ENCODE measurements around the gene GPR135. TPM values are rescaled to one million over a fixed set of nuclear protein-coding genes. Genes with fewer than 3 reads are reported as not detected.
A peak's percentile ranks its signal among the peaks of the same experiment; 100 is the strongest.

GPR135 gene
- total and polyA plus RNA-seq, 5 donors from 2014 or later = 0.22 to 1.3 (median 0.35) TPM; not detected in 1

- no peak overlapping the region for H3K27ac ChIP-seq (ENCODE audit: insufficient read depth, low read length, poor library complexity, severe bottlenecking)
- H3K9me3 ChIP-seq (ENCODE audit: control insufficient read depth in 2 of 2, low read length in 2 of 2) = no peaks in the 10 kb centered on the region
- peak overlapping the region; percentile 90 for H3K4me3 ChIP-seq (ENCODE audit: low read depth, low read length)
- Mint-ChIP-seq H3K27me3 (peaks cover 4% of the 10 kb centered on the region), H3K9me3 (no peaks in the 10 kb centered on the region), H3K4me3 (peak overlapping the region; percentile 89 to 97 (median 96)), H3K27ac (peak overlapping the region; percentile 28 to 95 (median 94)), H3K36me3 (peaks cover 4% of the 10 kb centered on the region), H3K4me1 (peaks cover 22 to 69% (median 49%) of the 10 kb centered on the region in 4 donors)
- no peaks in the 10 kb centered on the region for H3K27me3 ChIP-seq (ENCODE audit: control insufficient read depth, insufficient read depth, low read length)
- no peak for ATAC-seq (ENCODE audit: low read depth in 2 of 2)
- peaks cover 5% of the 10 kb centered on the region for H3K36me3 ChIP-seq (ENCODE audit: control insufficient read depth, insufficient read depth, low read length)
- DNase-seq = peak in 1 of 3 donors; percentile 12
- H3K4me1 ChIP-seq (ENCODE audit: control insufficient read depth, insufficient read depth, low read length, poor library complexity, severe bottlenecking) = peaks cover 51% of the 10 kb centered on the region
Measured at GRCh38 chr14:59482541-59483331, 17.6 kb upstream of the GPR135 start.

GRCh38 chr14:59481871-59482540 lies 16.8 kb upstream of the GPR135 start:
- Histone ChIP-seq H3K9me3 (ENCODE audit: control insufficient read depth in 2 of 2, low read length in 2 of 2) (no peaks in the 10 kb centered on the region), H3K27ac (ENCODE audit: insufficient read depth, low read length, poor library complexity, severe bottlenecking) (no peak overlapping the region), H3K36me3 (ENCODE audit: control insufficient read depth, insufficient read depth, low read length) (peaks cover 2% of the 10 kb centered on the region), H3K27me3 (ENCODE audit: control insufficient read depth, insufficient read depth, low read length) (no peaks in the 10 kb centered on the region), H3K4me3 (ENCODE audit: low read depth, low read length) (peak overlapping the region; percentile 90), H3K4me1 (ENCODE audit: control insufficient read depth, insufficient read depth, low read length, poor library complexity, severe bottlenecking) (peaks cover 50% of the 10 kb centered on the region)
- H3K27ac Mint-ChIP-seq = peak overlapping the region in 2 of 3 donors; percentile 39 to 95
- H3K36me3 Mint-ChIP-seq = peaks cover 4% of the 10 kb centered on the region
- H3K27me3 Mint-ChIP-seq = peaks cover 4% of the 10 kb centered on the region
- peaks cover 22 to 69% (median 48%) of the 10 kb centered on the region in 4 donors for H3K4me1 Mint-ChIP-seq
- H3K9me3 Mint-ChIP-seq = no peaks in the 10 kb centered on the region
- no peak for DNase-seq
- peak overlapping the region; percentile 89 to 97 (median 96) for H3K4me3 Mint-ChIP-seq
- ATAC-seq (ENCODE audit: low read depth in 2 of 2) = no peak

GRCh38 chr14:59481407-59481806 lies 16.2 kb upstream of the GPR135 start:
- Histone ChIP-seq H3K27ac (ENCODE audit: insufficient read depth, low read length, poor library complexity, severe bottlenecking) (no peak overlapping the region), H3K4me3 (ENCODE audit: low read depth, low read length) (peak overlapping the region; percentile 4), H3K9me3 (ENCODE audit: control insufficient read depth in 2 of 2, low read length in 2 of 2) (no peaks in the 10 kb centered on the region), H3K27me3 (ENCODE audit: control insufficient read depth, insufficient read depth, low read length) (no peaks in the 10 kb centered on the region), H3K4me1 (ENCODE audit: control insufficient read depth, insufficient read depth, low read length, poor library complexity, severe bottlenecking) (peaks cover 44% of the 10 kb centered on the region), H3K36me3 (ENCODE audit: control insufficient read depth, insufficient read depth, low read length) (peaks cover 3% of the 10 kb centered on the region)
- peaks cover 4% of the 10 kb centered on the region for H3K36me3 Mint-ChIP-seq
- ATAC-seq (ENCODE audit: low read depth in 2 of 2) (no peak), DNase-seq (no peak)
- peaks cover 20 to 73% (median 53%) of the 10 kb centered on the region in 4 donors for H3K4me1 Mint-ChIP-seq
- peak overlapping the region in 2 of 3 donors; percentile 69 to 95 for H3K27ac Mint-ChIP-seq
- H3K27me3 Mint-ChIP-seq = peaks cover 4% of the 10 kb centered on the region
- H3K9me3 Mint-ChIP-seq = no peaks in the 10 kb centered on the region
- peak overlapping the region; percentile 13 to 89 (median 46) for H3K4me3 Mint-ChIP-seq

GRCh38 chr14:59480166-59480565 lies 15.0 kb upstream of the GPR135 start:
- Histone ChIP-seq H3K36me3 (ENCODE audit: control insufficient read depth, insufficient read depth, low read length) (peaks cover 11% of the 10 kb centered on the region), H3K4me3 (ENCODE audit: low read depth, low read length) (no peak overlapping the region), H3K27me3 (ENCODE audit: control insufficient read depth, insufficient read depth, low read length) (no peaks in the 10 kb centered on the region), H3K4me1 (ENCODE audit: control insufficient read depth, insufficient read depth, low read length, poor library complexity, severe bottlenecking) (peaks cover 32% of the 10 kb centered on the region), H3K9me3 (ENCODE audit: control insufficient read depth in 2 of 2, low read length in 2 of 2) (no peaks in the 10 kb centered on the region), H3K27ac (ENCODE audit: insufficient read depth, low read length, poor library complexity, severe bottlenecking) (no peak overlapping the region)
- Mint-ChIP-seq H3K4me3 (peak overlapping the region in 1 of 4 donors; percentile 51), H3K4me1 (peaks cover 17 to 64% (median 45%) of the 10 kb centered on the region in 4 donors), H3K9me3 (no peaks in the 10 kb centered on the region), H3K27me3 (peaks cover 4% of the 10 kb centered on the region), H3K36me3 (peaks cover 4% of the 10 kb centered on the region), H3K27ac (peak overlapping the region; percentile 50 to 62 (median 52))
- ATAC-seq (ENCODE audit: low read depth in 2 of 2) (no peak), DNase-seq (no peak)

- H3K9me3 Mint-ChIP-seq = no peaks in the 10 kb centered on the region
- peaks cover 17 to 59% (median 43%) of the 10 kb centered on the region in 4 donors for H3K4me1 Mint-ChIP-seq
- H3K27ac Mint-ChIP-seq = no peak overlapping the region
Measured at GRCh38 chr14:59478540-59478939, 13.4 kb upstream of the GPR135 start.

GRCh38 chr14:59475709-59476108 lies 10.5 kb upstream of the GPR135 start:
- ATAC-seq (ENCODE audit: low read depth in 2 of 2) = no peak
- Histone ChIP-seq H3K4me3 (ENCODE audit: low read depth, low read length) (no peak overlapping the region), H3K4me1 (ENCODE audit: control insufficient read depth, insufficient read depth, low read length, poor library complexity, severe bottlenecking) (no peaks in the 10 kb centered on the region), H3K36me3 (ENCODE audit: control insufficient read depth, insufficient read depth, low read length) (peaks cover 31% of the 10 kb centered on the region), H3K27ac (ENCODE audit: insufficient read depth, low read length, poor library complexity, severe bottlenecking) (no peak overlapping the region), H3K27me3 (ENCODE audit: control insufficient read depth, insufficient read depth, low read length) (no peaks in the 10 kb centered on the region), H3K9me3 (ENCODE audit: control insufficient read depth in 2 of 2, low read length in 2 of 2) (no peaks in the 10 kb centered on the region)
- H3K4me1 Mint-ChIP-seq = peaks cover 0 to 33% (median 22%) of the 10 kb centered on the region in 4 donors
- H3K36me3 Mint-ChIP-seq = peaks cover 17% of the 10 kb centered on the region
- H3K27me3 Mint-ChIP-seq = no peaks in the 10 kb centered on the region
- no peak for DNase-seq
- H3K9me3 Mint-ChIP-seq = no peaks in the 10 kb centered on the region
- no peak overlapping the region for H3K4me3 Mint-ChIP-seq
- peak overlapping the region in 1 of 3 donors; percentile 34 for H3K27ac Mint-ChIP-seq

More at GRCh38 chr14:59478540-59478939, 13.4 kb upstream of the GPR135 start:
- Mint-ChIP-seq H3K27me3 (no peaks in the 10 kb centered on the region), H3K4me3 (no peak overlapping the region), H3K36me3 (peaks cover 11% of the 10 kb centered on the region)
- H3K9me3 ChIP-seq (ENCODE audit: control insufficient read depth in 2 of 2, low read length in 2 of 2) = no peaks in the 10 kb centered on the region
- H3K4me1 ChIP-seq (ENCODE audit: control insufficient read depth, insufficient read depth, low read length, poor library complexity, severe bottlenecking) = peaks cover 24% of the 10 kb centered on the region
- DNase-seq (no peak), ATAC-seq (ENCODE audit: low read depth in 2 of 2) (no peak)
- no peaks in the 10 kb centered on the region for H3K27me3 ChIP-seq (ENCODE audit: control insufficient read depth, insufficient read depth, low read length)
- no peak overlapping the region for H3K4me3 ChIP-seq (ENCODE audit: low read depth, low read length)
- peaks cover 23% of the 10 kb centered on the region for H3K36me3 ChIP-seq (ENCODE audit: control insufficient read depth, insufficient read depth, low read length)
- H3K27ac ChIP-seq (ENCODE audit: insufficient read depth, low read length, poor library complexity, severe bottlenecking) = no peak overlapping the region

GRCh38 chr14:59474172-59474571 lies 9.0 kb upstream of the GPR135 start:
- ATAC-seq (ENCODE audit: low read depth in 2 of 2) = no peak
- Mint-ChIP-seq H3K36me3 (peaks cover 14% of the 10 kb centered on the region), H3K4me3 (no peak overlapping the region), H3K27ac (no peak overlapping the region), H3K9me3 (no peaks in the 10 kb centered on the region), H3K27me3 (no peaks in the 10 kb centered on the region), H3K4me1 (peaks cover 0 to 21% (median 13%) of the 10 kb centered on the region in 4 donors)
- Histone ChIP-seq H3K4me1 (ENCODE audit: control insufficient read depth, insufficient read depth, low read length, poor library complexity, severe bottlenecking) (no peaks in the 10 kb centered on the region), H3K27me3 (ENCODE audit: control insufficient read depth, insufficient read depth, low read length) (no peaks in the 10 kb centered on the region), H3K9me3 (ENCODE audit: control insufficient read depth in 2 of 2, low read length in 2 of 2) (no peaks in the 10 kb centered on the region), H3K4me3 (ENCODE audit: low read depth, low read length) (no peak overlapping the region), H3K36me3 (ENCODE audit: control insufficient read depth, insufficient read depth, low read length) (peaks cover 31% of the 10 kb centered on the region), H3K27ac (ENCODE audit: insufficient read depth, low read length, poor library complexity, severe bottlenecking) (no peak overlapping the region)
- DNase-seq = no peak
